Esophagus squamous epithelium (tissue), 4 donors: ENCODE data around the gene EMD.

Experiments used
- POLR2A ChIP-seq, 4 donors: fragments of 450-650 bp; IDR thresholded peaks; one replicate each; pipeline ENCODE4 v1.6.1; 2017; ENCODE audit warnings: antibody characterized with exemption in 4 of 4, mild to moderate bottlenecking in 4 of 4, moderate library complexity in 3 of 4
- TF ChIP-seq, protein P1 (sequence below), 6 experiments: fragments of 450-650 bp in 4 of 6; fragments of 200-600 bp in 2 of 6; sonication (generic) in 2 of 6; IDR thresholded peaks; one replicate each; pipeline ENCODE4 v1.5.1; 2016 to 2019; ENCODE audit warnings: antibody characterized with exemption in 6 of 6, mild to moderate bottlenecking in 4 of 6, moderate library complexity in 4 of 6

- TF ChIP-seq, protein P1, sequence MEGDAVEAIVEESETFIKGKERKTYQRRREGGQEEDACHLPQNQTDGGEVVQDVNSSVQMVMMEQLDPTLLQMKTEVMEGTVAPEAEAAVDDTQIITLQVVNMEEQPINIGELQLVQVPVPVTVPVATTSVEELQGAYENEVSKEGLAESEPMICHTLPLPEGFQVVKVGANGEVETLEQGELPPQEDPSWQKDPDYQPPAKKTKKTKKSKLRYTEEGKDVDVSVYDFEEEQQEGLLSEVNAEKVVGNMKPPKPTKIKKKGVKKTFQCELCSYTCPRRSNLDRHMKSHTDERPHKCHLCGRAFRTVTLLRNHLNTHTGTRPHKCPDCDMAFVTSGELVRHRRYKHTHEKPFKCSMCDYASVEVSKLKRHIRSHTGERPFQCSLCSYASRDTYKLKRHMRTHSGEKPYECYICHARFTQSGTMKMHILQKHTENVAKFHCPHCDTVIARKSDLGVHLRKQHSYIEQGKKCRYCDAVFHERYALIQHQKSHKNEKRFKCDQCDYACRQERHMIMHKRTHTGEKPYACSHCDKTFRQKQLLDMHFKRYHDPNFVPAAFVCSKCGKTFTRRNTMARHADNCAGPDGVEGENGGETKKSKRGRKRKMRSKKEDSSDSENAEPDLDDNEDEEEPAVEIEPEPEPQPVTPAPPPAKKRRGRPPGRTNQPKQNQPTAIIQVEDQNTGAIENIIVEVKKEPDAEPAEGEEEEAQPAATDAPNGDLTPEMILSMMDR (IDR thresholded peaks at IDR 0.05) = no peak
- no peak for TF ChIP-seq POLR2A (IDR thresholded peaks at IDR 0.05)
Observed at GRCh38 chrX:154348646-154349358, 30.3 kb upstream of the EMD start.
